ENCODE results near the gene LHX4.

GRCh38 chr1:180217006-180217405, 13.1 kb upstream of the LHX4 start:
- TF ChIP-seq CTCF (IDR thresholded peaks at IDR 0.05 in 4 of 5, conservative IDR thresholded peaks at IDR 0.05 in 1 of 5) (no peak), POLR2A (IDR thresholded peaks at IDR 0.05) (no peak)
